Heart left ventricle (tissue), 13 donors: ENCODE data around the gene MGAT4A.

Experiments used
- POLR2A ChIP-seq, 2 donors: fragments of 450-650 bp; IDR thresholded peaks; one replicate each; pipeline ENCODE4 v1.6.1; 2017; ENCODE audit warnings: antibody characterized with exemption in 2 of 2, mild to moderate bottlenecking in 2 of 2, moderate library complexity in 2 of 2
- TF ChIP-seq, protein P1 (sequence below), 12 donors: fragments of 200-600 bp; sonication (generic) in 4 of 12; IDR thresholded peaks; one replicate each; pipeline versions ENCODE4 v1.5.0 to v1.8.0; 2018 to 2022; ENCODE audit warnings: antibody characterized with exemption in 12 of 12, mild to moderate bottlenecking in 5 of 12
- donor health status: ischemic (EF 13 %, LVEDD 7.1; RV severe dilation, severe dysfunction).
- donor health status: DM: no; HTN: yes; CAD: no.
- donor health status: DM: no; HTN: no; CAD: no.
- donor health status: ischemic (EF 25% LVEDD 6.9; RV normal size, moderate dysfunction).
- donor health status: ischemic (EF 25% LVEDD 5.7; RV mildly dilated, moderate dysfunction).
- donor health status: ischemic (EF 35%, LVEDD 5.7; RV mildly dilated, moderate dysfunction).
- donor health status: nonischemic (EF 11% LVEDD 7.7; RV severe dilation, severe dysfunction).
- donor health status: DM: yes; HTN: yes; CAD: no.
- donor health status: PGD.
- donor health status: ischemic (EF 29% LVEDD 5.4; RV normal size, mild dysfunction).
- donor health status: nonischemic (EF 23%, LVEDD 6.1; RV moderate dilation, normal function).

DNA sequence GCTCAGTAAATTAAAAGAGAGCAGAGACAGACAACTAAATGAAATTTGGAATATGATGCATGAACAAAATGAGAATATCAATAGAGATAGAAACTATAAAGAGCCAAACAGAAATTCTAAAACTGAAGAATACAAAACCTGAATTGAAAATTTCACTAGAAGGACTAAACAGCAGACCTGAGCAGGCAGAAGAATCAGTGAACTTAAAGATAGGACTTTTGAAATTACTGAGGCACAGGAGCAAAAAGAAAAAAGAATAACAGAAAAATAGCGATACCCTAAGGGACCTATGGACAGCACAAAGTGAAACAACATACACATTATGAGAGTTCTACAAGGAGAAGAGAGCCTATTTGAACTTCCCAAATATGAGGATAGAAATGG is 80.9 kb downstream of the MGAT4A start:
- TF ChIP-seq, protein P1, sequence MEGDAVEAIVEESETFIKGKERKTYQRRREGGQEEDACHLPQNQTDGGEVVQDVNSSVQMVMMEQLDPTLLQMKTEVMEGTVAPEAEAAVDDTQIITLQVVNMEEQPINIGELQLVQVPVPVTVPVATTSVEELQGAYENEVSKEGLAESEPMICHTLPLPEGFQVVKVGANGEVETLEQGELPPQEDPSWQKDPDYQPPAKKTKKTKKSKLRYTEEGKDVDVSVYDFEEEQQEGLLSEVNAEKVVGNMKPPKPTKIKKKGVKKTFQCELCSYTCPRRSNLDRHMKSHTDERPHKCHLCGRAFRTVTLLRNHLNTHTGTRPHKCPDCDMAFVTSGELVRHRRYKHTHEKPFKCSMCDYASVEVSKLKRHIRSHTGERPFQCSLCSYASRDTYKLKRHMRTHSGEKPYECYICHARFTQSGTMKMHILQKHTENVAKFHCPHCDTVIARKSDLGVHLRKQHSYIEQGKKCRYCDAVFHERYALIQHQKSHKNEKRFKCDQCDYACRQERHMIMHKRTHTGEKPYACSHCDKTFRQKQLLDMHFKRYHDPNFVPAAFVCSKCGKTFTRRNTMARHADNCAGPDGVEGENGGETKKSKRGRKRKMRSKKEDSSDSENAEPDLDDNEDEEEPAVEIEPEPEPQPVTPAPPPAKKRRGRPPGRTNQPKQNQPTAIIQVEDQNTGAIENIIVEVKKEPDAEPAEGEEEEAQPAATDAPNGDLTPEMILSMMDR (IDR thresholded peaks at IDR 0.05), result no peak
- TF ChIP-seq POLR2A (IDR thresholded peaks at IDR 0.05), result no peak
